IPS-20b (cell line): Measurements from ENCODE around the gene CPNE9.

ENCODE experiments used
- H3K27ac ChIP-seq: one replicate; pipeline ENCODE4 v1.5.1; 2013; ENCODE audit warnings: low read length
- H3K27me3 ChIP-seq: 2 replicates; pipeline ENCODE4 v1.6.1; 2013; ENCODE audit warnings: mild to moderate bottlenecking, low read length, inconsistent platforms; ENCODE audit not compliant: insufficient read depth
- H3K36me3 ChIP-seq: 2 replicates; pipeline ENCODE4 v1.6.1; 2013; ENCODE audit warnings: low read depth, mild to moderate bottlenecking, inconsistent platforms, low read length, moderate library complexity; ENCODE audit not compliant: insufficient read depth
- H3K4me1 ChIP-seq: 2 replicates; pipeline ENCODE4 v1.6.1; 2013; ENCODE audit warnings: mild to moderate bottlenecking, control low read depth, inconsistent platforms, low read length, moderate library complexity; ENCODE audit not compliant: insufficient read depth
- H3K4me3 ChIP-seq: 2 replicates; pipeline ENCODE4 v1.5.1; 2013; ENCODE audit warnings: mild to moderate bottlenecking, low read length, inconsistent platforms
- H3K9ac ChIP-seq: 2 replicates; pipeline ENCODE4 v1.6.1; 2013; ENCODE audit warnings: low read depth, mild to moderate bottlenecking, inconsistent platforms, low read length, moderate library complexity
- H3K9me3 ChIP-seq: 2 replicates; pipeline ENCODE4 v1.6.1; 2013; ENCODE audit warnings: mild to moderate bottlenecking, low read depth, low read length, inconsistent platforms; ENCODE audit not compliant: insufficient read depth

Gene CPNE9, protein sequence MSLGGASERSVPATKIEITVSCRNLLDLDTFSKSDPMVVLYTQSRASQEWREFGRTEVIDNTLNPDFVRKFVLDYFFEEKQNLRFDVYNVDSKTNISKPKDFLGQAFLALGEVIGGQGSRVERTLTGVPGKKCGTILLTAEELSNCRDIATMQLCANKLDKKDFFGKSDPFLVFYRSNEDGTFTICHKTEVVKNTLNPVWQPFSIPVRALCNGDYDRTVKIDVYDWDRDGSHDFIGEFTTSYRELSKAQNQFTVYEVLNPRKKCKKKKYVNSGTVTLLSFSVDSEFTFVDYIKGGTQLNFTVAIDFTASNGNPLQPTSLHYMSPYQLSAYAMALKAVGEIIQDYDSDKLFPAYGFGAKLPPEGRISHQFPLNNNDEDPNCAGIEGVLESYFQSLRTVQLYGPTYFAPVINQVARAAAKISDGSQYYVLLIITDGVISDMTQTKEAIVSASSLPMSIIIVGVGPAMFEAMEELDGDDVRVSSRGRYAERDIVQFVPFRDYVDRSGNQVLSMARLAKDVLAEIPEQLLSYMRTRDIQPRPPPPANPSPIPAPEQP

DNA sequence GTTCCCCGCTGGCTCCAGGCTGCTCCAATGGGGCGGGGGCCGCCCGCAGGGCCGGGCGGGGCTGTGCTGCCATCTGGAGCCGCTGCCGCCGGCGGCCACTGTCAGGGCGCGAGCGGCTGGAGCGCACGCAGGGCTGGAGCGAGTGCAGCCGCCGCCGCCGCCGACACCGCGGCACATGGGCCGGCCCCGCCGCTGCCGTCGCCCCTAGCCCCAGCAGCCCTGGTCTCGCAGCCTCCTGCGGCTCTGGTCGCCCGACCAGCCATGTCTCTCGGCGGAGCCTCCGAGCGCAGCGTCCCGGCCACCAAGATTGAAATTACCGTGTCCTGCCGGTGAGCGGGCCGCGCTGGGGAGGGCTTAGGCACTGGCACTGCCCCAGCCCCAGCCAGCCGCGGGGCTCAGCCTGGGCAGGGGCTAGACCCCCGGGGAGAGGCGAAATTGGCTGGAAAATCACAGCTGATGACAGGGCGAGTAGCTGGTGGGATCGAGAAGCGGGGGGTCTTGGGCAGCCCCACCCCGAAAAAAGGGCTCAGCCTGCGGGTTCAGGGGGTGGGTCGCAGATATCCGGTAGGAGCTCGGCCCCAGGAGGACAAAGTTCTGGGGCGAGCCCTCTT is at the start of gene CPNE9:
CPNE9 (plus strand) TSS at position 98 of the 611 bp plus-strand sequence; CDS start at position 262, 164 bp downstream.
- Histone ChIP-seq H3K27me3 (peaks cover 35% of the 10 kb centered on the region), H3K27ac (no peak within 1 kb of the TSS), H3K4me1 (no peaks in the 10 kb centered on the region), H3K9ac (no peak within 1 kb of the TSS), H3K9me3 (no peaks in the 10 kb centered on the region), H3K36me3 (peaks cover 11% of the 10 kb centered on the region; the same call in 1 of the 2 replicates), H3K4me3 (peak within 1 kb of the TSS; percentile 70)

DNA sequence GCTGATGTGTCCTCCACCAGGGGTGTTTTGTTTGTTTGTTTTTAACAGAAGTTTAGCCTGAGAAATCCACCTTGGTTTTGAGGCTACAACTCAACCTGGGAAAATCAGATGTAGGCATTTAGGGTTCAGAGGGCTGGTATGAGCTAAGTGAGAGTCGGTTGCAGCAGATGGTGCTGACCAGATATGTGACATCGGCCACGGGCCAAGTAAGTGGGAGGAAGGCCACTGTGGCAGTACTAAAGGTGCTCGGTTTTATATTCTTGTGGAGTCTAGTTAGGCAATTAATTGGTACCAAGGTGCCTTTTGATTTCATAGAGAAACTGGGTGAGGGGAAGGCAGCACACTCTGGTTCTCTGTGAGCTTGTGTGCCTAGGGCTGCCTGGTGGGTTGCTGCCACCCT is 43.8 kb upstream of the CPNE9 start:
- no peaks in the 10 kb centered on the region for H3K27me3 ChIP-seq
- H3K9me3 ChIP-seq, result no peaks in the 10 kb centered on the region
- H3K36me3 ChIP-seq, result peaks cover 65% of the 10 kb centered on the region
- H3K4me1 ChIP-seq, result no peaks in the 10 kb centered on the region
- no peak overlapping the region for H3K27ac ChIP-seq
- H3K9ac ChIP-seq, result no peak overlapping the region
- no peak overlapping the region for H3K4me3 ChIP-seq

DNA sequence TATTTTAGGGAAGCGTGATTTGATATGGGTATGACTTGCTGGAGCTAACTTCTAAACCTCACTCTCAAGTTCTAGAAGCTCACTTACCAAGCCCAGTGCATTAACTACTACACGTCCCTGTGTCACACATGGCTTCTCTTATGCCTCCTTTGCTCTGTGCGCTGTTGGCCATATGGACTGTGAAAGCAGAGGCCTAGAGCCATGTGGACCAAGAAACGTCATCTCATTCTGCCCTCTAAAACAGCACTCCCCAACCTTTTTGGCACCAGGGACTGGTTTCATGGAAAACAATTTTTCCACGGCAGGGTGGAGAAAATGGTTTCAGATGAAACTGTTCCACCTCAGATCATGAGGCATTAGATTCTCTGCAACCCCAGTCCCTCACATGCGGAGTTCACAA is 42.7 kb upstream of the CPNE9 start:
- H3K9me3 ChIP-seq, result no peaks in the 10 kb centered on the region
- H3K27ac ChIP-seq, result no peak overlapping the region
- H3K36me3 ChIP-seq, result peaks cover 64% of the 10 kb centered on the region
- no peaks in the 10 kb centered on the region for H3K27me3 ChIP-seq
- H3K9ac ChIP-seq, result no peak overlapping the region
- no peaks in the 10 kb centered on the region for H3K4me1 ChIP-seq
- H3K4me3 ChIP-seq, result no peak overlapping the region

DNA sequence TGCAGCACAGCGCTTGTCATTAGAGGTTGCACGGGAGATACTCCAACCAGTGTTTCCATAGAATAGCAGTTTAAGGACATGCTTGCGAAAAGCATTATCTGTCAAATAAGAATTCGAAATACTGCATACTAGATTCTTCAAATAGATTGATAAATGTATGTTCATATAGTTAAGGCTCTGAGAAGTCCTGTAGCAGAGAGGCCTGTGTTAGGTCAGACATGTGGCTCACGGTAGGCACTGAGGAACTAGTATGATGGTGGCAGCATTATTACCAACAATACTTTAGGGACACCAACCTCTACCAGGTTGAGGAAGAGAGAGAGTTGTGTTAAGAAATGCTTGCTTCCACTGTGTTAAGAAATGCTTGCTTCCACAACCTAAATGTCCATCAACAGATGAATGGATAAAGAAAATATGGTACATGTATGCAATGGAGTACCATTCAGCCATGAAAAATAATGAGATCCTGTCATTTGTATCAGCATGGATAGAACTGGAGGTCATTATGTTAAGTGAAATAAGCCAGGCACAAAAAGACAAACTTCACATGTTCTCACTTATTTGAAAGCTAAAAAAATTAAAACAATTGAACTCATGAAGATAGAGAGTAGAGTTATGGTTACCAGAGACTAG is 39.4 kb upstream of the CPNE9 start:
- Histone ChIP-seq H3K36me3 (peaks cover 63% of the 10 kb centered on the region), H3K4me1 (no peaks in the 10 kb centered on the region), H3K27me3 (no peaks in the 10 kb centered on the region), H3K9ac (no peak overlapping the region), H3K27ac (no peak overlapping the region), H3K9me3 (no peaks in the 10 kb centered on the region), H3K4me3 (no peak overlapping the region)

DNA sequence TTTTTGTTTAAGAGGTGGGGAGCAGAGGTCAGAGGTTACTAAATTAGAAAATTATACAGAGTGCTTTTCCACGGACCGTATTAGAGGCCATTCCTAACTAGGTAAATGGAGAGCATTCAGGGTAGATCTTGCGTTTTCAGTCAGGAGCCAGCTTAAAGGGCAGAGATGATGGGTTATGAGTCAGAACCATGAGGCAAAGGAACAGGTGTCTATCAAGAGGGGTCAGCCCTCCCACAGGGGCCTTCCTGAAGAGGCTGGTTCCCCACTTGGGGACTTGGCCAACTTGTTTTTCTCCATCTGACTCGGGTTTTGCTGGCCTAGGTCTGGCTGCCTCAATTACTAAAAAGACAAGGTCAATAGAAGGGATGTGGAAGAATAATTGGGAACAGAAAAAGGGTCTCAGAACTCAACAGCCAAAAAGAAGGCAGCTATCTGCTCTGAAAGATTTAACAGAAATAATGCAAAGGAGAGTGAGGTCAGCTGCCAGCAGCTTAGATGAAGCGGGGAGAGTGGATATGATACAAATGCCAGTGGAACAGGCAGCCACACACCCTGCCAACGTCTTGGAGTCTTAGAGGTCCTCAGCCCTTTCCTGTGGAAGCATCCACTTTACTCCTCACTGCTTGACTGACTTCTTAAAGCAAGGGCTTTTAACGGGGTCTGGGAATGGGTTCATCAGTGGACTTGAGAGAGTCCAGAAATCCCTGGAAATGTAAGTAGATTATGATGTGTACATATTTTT is 36.8 kb upstream of the CPNE9 start:
- no peak overlapping the region for H3K9ac ChIP-seq
- H3K36me3 ChIP-seq, result peaks cover 78% of the 10 kb centered on the region
- no peaks in the 10 kb centered on the region for H3K9me3 ChIP-seq
- H3K4me1 ChIP-seq, result no peaks in the 10 kb centered on the region
- no peaks in the 10 kb centered on the region for H3K27me3 ChIP-seq
- H3K4me3 ChIP-seq, result no peak overlapping the region
- H3K27ac ChIP-seq, result no peak overlapping the region

DNA sequence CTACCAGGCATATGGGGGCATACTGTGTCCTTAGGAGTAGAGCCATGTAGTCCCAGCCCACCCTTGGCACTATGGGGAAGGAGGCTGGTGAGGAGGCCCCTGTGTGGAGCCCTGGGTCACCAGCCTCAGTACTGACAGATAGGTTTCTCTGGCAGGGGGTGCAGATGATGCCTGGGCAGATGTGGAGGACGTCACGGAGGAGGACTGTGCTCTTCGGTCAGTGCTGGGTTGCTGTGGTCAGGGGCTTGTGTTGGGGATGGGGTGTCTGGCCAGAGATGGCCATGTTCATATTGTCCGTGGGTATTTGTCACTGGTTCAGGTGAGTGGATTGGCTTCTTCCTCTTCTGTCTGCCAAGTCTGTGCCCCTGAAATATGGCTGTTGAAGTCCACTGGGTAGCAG is 34.4 kb upstream of the CPNE9 start:
- Histone ChIP-seq H3K9me3 (no peaks in the 10 kb centered on the region), H3K27ac (no peak overlapping the region), H3K27me3 (no peaks in the 10 kb centered on the region), H3K9ac (no peak overlapping the region), H3K4me3 (no peak overlapping the region), H3K4me1 (no peaks in the 10 kb centered on the region), H3K36me3 (peaks cover 84% of the 10 kb centered on the region)

DNA sequence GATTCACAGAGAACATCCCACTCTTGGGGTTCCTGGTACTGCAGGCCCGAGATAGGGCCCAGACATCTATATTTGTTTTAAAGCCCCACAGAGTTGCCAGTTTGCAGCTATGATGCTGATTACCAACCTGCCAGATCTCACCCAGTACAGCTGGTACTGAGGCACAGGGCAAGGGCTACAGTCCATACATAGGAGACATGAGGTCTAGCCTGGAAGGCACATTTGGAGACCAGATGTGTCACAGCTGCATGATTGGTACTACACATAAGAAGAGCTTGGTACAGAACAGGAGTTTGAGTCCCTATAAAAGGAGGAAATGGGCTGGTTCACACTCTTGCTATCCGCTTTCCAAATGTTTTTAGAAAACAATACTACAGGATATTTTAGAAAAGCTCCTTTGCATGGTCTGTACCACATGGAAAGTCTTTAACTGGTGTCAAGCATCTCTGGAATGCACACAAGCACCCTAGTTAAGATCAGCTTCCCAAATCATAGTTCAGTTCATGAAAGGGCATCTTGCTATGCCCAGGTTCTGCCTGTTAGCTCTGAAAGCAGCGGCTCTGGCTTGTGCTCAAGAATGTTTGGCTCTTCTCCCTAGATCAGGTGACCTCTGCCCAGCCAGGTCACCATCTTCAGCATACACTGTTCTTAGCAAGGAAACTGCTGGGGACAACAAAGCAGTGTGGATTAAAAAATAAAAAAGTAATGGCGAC is 33.8 kb upstream of the CPNE9 start:
- H3K9ac ChIP-seq, result no peak overlapping the region
- no peak overlapping the region for H3K27ac ChIP-seq
- H3K9me3 ChIP-seq, result no peaks in the 10 kb centered on the region
- peaks cover 82% of the 10 kb centered on the region for H3K36me3 ChIP-seq
- no peak overlapping the region for H3K4me3 ChIP-seq
- no peaks in the 10 kb centered on the region for H3K4me1 ChIP-seq
- H3K27me3 ChIP-seq, result no peaks in the 10 kb centered on the region

DNA sequence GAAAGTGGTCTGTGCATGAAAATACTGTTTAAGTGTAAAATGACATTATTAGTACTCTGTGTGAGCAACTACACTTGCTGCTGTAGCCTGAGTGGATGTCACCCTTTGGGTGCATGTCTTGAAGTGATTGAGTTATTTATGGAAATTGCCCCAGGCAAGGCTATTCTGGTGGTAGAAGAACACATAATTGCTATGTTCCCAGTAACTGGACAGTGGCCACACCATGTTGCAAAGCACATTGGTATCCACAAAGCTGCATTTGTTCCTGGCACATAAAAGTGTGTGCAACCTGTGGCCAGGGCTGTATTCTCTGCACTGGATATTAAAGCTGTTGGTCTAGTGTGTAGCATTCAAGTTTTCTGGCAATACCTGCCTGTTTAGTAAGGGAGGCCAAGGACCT is 30.6 kb upstream of the CPNE9 start:
- Histone ChIP-seq H3K4me3 (no peak overlapping the region), H3K4me1 (no peaks in the 10 kb centered on the region), H3K27me3 (no peaks in the 10 kb centered on the region), H3K9me3 (no peaks in the 10 kb centered on the region), H3K9ac (no peak overlapping the region), H3K36me3 (peaks cover 86% of the 10 kb centered on the region), H3K27ac (no peak overlapping the region)

DNA sequence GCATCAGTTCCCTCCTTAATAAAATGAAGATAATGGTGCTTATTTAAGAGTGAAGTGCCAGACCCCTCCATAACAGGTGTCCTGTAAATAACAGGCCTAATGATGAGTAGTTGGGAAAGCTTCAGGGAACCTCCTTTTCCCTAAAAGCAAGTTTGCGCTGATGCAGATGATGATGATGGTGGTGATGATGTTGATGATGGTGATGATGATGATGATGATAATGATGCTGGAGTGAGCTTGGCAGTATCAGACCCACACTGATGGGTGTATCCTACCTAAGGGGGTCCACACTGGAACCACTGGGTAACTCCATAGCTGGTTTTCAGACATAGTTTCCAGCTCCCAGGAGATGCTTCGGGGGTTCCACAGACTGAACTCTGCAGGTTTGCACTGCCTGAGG is 29.9 kb upstream of the CPNE9 start:
- peaks cover 86% of the 10 kb centered on the region for H3K36me3 ChIP-seq
- H3K4me3 ChIP-seq, result no peak overlapping the region
- H3K9ac ChIP-seq, result no peak overlapping the region
- H3K27me3 ChIP-seq, result no peaks in the 10 kb centered on the region
- no peak overlapping the region for H3K27ac ChIP-seq
- no peaks in the 10 kb centered on the region for H3K9me3 ChIP-seq
- H3K4me1 ChIP-seq, result no peaks in the 10 kb centered on the region

DNA sequence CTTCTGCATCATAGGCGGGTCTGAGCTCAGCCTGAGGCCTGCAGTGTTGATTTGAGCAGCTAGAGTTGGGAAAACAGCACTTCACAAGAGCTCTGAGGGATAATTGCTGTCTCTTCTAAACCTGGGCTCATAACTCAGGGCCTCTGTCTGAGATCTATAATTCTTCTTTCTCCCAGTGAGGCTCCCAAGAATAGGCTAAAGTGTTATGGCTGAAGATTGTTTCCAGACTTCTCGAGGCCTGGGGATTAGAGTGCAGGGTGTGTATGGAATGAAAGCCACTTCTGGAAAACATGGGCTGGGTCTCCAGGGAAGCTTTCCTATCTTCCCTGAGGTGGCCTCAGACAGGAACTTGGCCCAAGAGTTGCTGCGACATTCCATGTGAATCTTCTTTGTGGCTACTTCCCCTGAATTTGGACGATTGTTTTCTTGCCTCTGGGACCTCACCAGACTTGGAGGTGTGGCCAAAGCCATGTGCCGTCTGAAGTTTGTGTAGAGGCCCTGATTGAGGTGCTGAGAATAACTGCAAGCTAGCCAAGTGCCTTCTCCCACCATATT is 27.8 kb upstream of the CPNE9 start:
- no peak overlapping the region for H3K9ac ChIP-seq
- H3K4me1 ChIP-seq, result no peaks in the 10 kb centered on the region
- peaks cover 86% of the 10 kb centered on the region for H3K36me3 ChIP-seq
- no peak overlapping the region for H3K4me3 ChIP-seq
- no peak overlapping the region for H3K27ac ChIP-seq
- H3K27me3 ChIP-seq, result no peaks in the 10 kb centered on the region
- no peaks in the 10 kb centered on the region for H3K9me3 ChIP-seq

DNA sequence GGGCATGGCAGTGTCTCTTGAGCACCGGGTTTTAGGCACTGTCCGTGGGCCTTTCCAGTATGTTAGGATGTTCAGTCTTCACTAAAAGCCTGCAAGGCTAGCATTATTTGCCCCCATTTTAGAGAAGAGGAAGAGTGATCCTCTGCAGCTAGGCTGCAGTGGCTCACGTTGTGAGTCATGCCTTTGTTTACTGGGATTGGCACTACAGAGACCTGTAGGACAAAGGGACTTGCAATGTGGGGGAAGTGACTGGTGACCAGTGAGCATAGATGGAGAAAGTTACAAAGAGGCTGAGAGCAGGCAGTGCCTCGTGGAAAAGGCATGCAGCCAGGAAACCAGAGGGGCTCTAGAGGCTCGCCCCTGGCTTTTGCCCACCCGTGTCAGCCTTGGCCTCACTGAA is 26.8 kb upstream of the CPNE9 start:
- H3K36me3 ChIP-seq, result peaks cover 86% of the 10 kb centered on the region
- no peaks in the 10 kb centered on the region for H3K4me1 ChIP-seq
- no peak overlapping the region for H3K4me3 ChIP-seq
- H3K9ac ChIP-seq, result no peak overlapping the region
- no peaks in the 10 kb centered on the region for H3K9me3 ChIP-seq
- no peaks in the 10 kb centered on the region for H3K27me3 ChIP-seq
- no peak overlapping the region for H3K27ac ChIP-seq
